Pons (tissue), 1 donor: ENCODE results near the gene CKS1B.

ENCODE experiments used
- DNase-seq: peaks from one replicate; pipeline ENCODE4 v3.0.0-alpha.2; 2016; ENCODE audit warnings: low spot score

The CKS1B gene

GRCh38 chr1:154945962-154946850 is 28.3 kb upstream of the CKS1B start:
- no peak for DNase-seq

GRCh38 chr1:154948079-154948478 is 26.4 kb upstream of the CKS1B start:
- DNase-seq, result no peak

GRCh38 chr1:154951901-154952657 is 22.4 kb upstream of the CKS1B start:
- DNase-seq, result no peak

GRCh38 chr1:154952664-154953063 is 21.8 kb upstream of the CKS1B start:
- no peak for DNase-seq

GRCh38 chr1:154953611-154954038 is 20.9 kb upstream of the CKS1B start:
- no peak for DNase-seq

GRCh38 chr1:154954541-154954940 is 19.9 kb upstream of the CKS1B start:
- DNase-seq, result no peak

GRCh38 chr1:154955039-154955717 is 19.3 kb upstream of the CKS1B start:
- DNase-seq, result no peak

GRCh38 chr1:154955718-154956543 is 18.6 kb upstream of the CKS1B start, which contains the start of gene PBXIP1:
Gene PBXIP1, minus strand, starts transcription at chr1:154956099. Its CDS starts 2,378 bp downstream, at chr1:154953721.
- DNase-seq, result peak; percentile 98

- DNase-seq, result no peak
Measured at GRCh38 chr1:154956544-154956941, 17.9 kb upstream of the CKS1B start.

- no peak for DNase-seq
Measured at GRCh38 chr1:154957091-154957657, 17.3 kb upstream of the CKS1B start.

GRCh38 chr1:154958036-154958435 is 16.4 kb upstream of the CKS1B start:
- DNase-seq, result no peak

- no peak for DNase-seq
Measured at GRCh38 chr1:154958681-154959425, 15.6 kb upstream of the CKS1B start.

- no peak for DNase-seq
Measured at GRCh38 chr1:154959426-154959780, 15.1 kb upstream of the CKS1B start.

- DNase-seq, result no peak
Measured at GRCh38 chr1:154960446-154961136, 13.9 kb upstream of the CKS1B start.

GRCh38 chr1:154961207-154962155 is 13.0 kb upstream of the CKS1B start, which contains the start of gene PYGO2:
Gene PYGO2, minus strand, starts transcription at chr1:154961782. Its CDS starts 206 bp downstream, at chr1:154961576.
- DNase-seq, result no peak

GRCh38 chr1:154962156-154962749 is 12.2 kb upstream of the CKS1B start:
- no peak for DNase-seq

GRCh38 chr1:154962795-154963330 is 11.6 kb upstream of the CKS1B start:
- no peak for DNase-seq

- DNase-seq, result no peak
Measured at GRCh38 chr1:154963643-154964042, 10.8 kb upstream of the CKS1B start.
